Fibroblast of pulmonary artery (primary cell): ENCODE results near the gene FUT3.

ENCODE experiments used
- DNase-seq: peaks from one replicate; pipeline ENCODE4 v3.0.0-alpha.2; 2010; ENCODE audit warnings: low read depth
- H3K4me3 ChIP-seq: replicated peaks from 2 replicates; pipeline ENCODE4 v1.5.1; 2011; ENCODE audit warnings: low read depth, mild to moderate bottlenecking, control low read depth, low read length, moderate library complexity
- TF ChIP-seq, protein P1 (sequence below): IDR thresholded peaks from 2 replicates; pipeline ENCODE4 v1.5.1; 2011; ENCODE audit warnings: mild to moderate bottlenecking, control low read depth, low read length, inconsistent platforms; ENCODE audit errors: missing control alignments

The FUT3 gene

DNA sequence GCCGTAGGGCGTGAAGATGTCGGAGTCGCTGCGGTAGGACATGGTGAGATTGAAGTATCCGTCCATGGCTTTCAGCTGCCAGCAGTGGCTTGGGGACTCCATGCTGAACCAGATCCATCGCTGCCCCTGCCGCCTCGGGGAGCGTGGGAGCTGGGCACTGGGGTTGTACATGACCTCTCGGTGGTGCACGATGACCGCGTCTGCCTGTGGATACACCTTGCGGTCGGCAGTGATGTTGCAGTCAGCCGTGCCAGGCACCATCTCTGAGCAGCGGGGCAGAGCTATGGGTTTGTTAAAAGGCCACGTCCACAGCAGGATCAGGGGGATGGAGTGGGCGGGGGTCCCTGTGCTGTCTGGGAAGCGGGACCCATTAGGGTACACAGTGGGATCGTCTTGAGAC lies 19.2 kb downstream of the FUT3 start:
- TF ChIP-seq, protein P1, sequence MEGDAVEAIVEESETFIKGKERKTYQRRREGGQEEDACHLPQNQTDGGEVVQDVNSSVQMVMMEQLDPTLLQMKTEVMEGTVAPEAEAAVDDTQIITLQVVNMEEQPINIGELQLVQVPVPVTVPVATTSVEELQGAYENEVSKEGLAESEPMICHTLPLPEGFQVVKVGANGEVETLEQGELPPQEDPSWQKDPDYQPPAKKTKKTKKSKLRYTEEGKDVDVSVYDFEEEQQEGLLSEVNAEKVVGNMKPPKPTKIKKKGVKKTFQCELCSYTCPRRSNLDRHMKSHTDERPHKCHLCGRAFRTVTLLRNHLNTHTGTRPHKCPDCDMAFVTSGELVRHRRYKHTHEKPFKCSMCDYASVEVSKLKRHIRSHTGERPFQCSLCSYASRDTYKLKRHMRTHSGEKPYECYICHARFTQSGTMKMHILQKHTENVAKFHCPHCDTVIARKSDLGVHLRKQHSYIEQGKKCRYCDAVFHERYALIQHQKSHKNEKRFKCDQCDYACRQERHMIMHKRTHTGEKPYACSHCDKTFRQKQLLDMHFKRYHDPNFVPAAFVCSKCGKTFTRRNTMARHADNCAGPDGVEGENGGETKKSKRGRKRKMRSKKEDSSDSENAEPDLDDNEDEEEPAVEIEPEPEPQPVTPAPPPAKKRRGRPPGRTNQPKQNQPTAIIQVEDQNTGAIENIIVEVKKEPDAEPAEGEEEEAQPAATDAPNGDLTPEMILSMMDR: no peak
- DNase-seq: no peak
- no peak overlapping the region for H3K4me3 ChIP-seq

DNA sequence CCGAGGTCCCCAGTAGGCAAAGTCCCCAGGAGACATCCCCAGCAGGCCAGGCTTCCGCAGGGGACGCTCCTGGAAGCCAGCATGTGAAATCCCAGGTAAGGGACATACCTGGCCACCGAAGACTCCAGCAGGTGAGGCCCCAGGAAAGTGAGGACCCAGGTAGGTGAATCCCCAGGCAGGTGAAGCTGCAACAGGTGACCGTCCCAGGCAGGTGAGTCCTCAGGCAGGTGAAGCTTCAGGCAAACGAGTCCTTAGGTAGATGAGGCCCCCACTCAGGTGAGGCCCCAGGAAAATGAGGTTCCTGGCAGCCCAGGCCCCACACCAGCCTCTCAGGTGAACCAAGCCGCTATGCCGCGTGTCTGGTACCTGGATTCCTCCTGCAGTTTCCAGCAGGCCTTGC lies 20.1 kb downstream of the FUT3 start:
- TF ChIP-seq, protein P1: no peak
- H3K4me3 ChIP-seq: no peak overlapping the region
- DNase-seq: no peak

DNA sequence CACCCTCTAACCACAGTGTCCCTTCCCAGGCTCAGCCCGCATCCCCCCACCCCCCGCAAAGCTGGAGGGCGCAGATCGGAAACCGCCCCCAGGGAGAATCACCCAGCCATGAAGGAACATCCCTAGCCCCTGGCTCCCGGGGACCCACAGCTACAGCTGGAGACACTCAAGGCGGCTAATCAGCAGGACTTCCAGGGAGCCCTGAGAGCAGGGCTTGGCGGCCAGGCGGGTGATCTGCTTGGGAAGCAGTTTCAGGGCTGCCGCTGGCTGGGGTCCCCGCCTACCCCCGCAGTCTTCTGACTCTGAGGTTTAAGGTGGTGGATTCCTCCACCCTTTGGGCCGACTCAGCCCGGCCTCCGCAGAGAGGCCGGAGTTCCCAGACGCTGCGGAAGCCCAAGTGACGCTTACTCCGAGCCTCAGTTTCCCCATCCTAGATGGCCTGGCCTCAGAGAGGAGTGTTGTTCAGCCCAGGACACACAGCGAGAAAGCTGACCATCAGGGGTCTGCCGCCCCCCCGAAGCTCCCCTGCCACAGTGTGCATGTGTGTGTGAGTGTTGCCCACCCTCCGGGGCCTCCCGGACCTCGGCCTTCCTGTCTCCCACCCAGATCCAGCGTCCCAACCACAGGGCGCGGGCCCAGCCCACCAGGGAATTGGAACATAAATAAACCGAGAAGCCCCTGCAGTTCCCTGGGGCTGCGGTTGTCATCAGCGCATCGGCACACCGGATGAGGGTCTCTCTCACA lies 21.5 kb downstream of the FUT3 start:
- TF ChIP-seq, protein P1: no peak
- no peak for DNase-seq
- no peak overlapping the region for H3K4me3 ChIP-seq

DNA sequence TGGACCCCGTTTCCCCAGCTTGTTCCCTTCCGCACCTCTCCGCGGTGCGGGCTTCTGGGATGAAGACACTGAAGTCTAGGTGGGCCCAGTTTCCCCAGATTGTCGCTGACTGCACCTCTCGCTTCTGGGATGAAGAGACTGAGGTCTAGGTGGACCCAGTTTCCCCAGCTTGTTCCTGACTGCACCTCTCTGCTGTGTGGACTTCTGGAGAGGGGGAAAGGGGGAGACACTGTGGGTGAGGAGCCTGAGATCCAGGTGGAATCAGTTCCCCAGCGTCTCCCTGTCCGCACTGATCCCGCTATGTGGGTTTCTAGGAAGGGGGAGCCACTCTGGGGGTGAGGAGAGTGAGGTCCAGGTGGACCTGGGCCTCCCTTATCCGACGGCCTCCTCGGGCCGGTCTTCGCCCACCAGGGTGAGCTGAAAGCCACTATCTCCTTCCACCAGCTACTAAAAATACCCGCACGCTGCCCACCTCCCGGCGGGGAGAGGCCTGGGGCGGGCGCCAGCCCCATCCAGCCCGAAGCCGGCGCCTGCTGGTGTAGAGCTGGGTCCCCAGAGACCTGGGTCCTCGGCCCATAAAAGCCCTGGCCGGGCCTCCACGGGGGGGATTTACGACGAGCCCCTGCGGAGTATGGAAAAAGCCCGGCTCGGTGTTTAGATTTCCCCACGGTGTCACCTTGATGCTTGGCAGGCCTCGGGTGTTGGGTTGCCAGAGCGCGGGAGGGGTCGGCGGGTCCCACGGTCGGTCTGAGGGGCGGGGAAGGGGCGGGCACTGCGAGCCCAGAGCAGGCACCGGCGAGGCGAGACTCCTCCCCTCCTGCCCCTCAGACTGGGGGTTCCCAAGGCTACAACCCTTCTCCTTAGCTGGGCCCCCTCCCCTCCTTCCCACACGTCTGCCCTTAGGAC lies 22.3 kb downstream of the FUT3 start:
- peak overlapping the region; percentile 69 for H3K4me3 ChIP-seq
- TF ChIP-seq, protein P1: no peak
- peak; percentile 13 for DNase-seq

DNA sequence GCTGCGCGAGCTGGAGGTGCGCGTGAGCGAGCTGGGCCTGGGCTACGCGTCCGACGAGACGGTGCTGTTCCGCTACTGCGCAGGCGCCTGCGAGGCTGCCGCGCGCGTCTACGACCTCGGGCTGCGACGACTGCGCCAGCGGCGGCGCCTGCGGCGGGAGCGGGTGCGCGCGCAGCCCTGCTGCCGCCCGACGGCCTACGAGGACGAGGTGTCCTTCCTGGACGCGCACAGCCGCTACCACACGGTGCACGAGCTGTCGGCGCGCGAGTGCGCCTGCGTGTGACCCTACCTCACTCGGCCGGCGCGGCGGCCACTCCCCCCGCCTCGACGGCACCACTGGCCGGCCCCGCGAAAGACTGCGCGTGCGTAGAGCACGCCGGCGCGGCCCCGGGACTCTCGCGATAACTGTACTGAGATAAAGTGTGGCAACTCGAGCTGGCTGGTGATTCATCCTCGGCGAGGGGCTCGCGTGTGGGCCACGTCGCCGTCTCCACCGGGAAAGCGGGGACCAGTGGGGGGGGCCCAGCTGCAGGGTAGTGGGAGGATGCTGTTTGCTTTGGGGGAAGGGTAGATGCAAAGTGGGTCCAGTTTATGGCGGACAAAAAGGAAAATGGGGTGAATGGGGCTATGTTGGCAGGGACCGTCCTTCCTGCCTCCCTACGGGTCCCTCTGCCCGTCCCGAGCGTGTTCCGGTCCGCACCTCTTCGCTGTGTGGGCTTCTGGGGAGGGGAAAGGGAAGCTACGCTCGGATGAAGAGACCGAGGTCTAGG lies 23.2 kb downstream of the FUT3 start:
- TF ChIP-seq, protein P1: no peak
- peak overlapping the region; percentile 69 for H3K4me3 ChIP-seq
- peak; percentile 91 for DNase-seq

DNA sequence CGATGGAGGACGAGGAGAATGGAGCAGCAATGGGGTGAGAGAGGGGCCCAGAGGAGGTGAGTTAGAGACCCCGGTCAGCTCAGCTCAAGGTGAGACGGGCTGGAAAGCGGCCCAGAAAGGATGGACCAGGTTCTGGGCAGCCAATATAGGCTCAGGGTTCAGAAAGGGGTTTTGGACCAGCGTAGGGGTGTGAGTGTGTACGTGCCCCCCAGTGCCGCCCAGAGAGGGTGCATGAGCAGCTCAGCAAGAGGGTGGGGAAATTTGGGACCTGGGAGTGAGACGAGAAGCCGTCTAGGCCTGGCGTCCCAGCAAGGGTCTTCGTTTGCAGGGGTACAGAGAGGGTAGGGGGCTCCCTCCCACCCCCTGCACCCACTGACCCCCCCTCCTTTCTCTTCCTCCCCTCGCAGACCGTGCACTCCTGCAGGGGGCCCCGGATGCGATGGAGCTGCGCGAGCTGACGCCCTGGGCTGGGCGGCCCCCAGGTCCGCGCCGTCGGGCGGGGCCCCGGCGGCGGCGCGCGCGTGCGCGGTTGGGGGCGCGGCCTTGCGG lies 23.8 kb downstream of the FUT3 start:
- H3K4me3 ChIP-seq: peak overlapping the region; percentile 45
- no peak for DNase-seq
- TF ChIP-seq, protein P1: no peak
